ENCODE data around the gene ZSWIM2. TPM values are rescaled to one million over a fixed set of nuclear protein-coding genes. Genes with fewer than 3 reads are reported as not detected.

ZSWIM2 gene
- total RNA-seq, 4 donors from 2014 or later: not detected

GRCh38 chr2:186784930-186785329 lies 64.0 kb downstream of the ZSWIM2 start:
- peaks cover 0 to 6% of the 10 kb centered on the region in 2 donors for H3K9me3 ChIP-seq
- no peak overlapping the region for H3K4me3 ChIP-seq
- intact Hi-C loops (cut with DNase I; ENCODE audit: low total_unique reads): no loop called here
- H3K4me1 ChIP-seq: no peaks in the 10 kb centered on the region
- no peaks in the 10 kb centered on the region for H3K36me3 ChIP-seq
- DNase-seq: no peak
- no peaks in the 10 kb centered on the region for H3K27me3 ChIP-seq
- TF ChIP-seq CTCF (IDR thresholded peaks at IDR 0.05) (no peak), POLR2A (IDR thresholded peaks at IDR 0.05) (no peak)
- no peak overlapping the region for H3K27ac ChIP-seq

GRCh38 chr2:186783254-186783653 lies 65.7 kb downstream of the ZSWIM2 start:
- H3K36me3 ChIP-seq: no peaks in the 10 kb centered on the region
- no peaks in the 10 kb centered on the region for H3K4me1 ChIP-seq
- no peak overlapping the region for H3K4me3 ChIP-seq
- intact Hi-C loops (cut with DNase I; ENCODE audit: low total_unique reads): no loop called here
- H3K9me3 ChIP-seq: peaks cover 0 to 6% of the 10 kb centered on the region in 2 donors
- TF ChIP-seq POLR2A (IDR thresholded peaks at IDR 0.05): no peak
- TF ChIP-seq CTCF (IDR thresholded peaks at IDR 0.05): no peak
- DNase-seq: no peak
- H3K27me3 ChIP-seq: no peaks in the 10 kb centered on the region
- no peak overlapping the region for H3K27ac ChIP-seq

- Histone ChIP-seq H3K27ac (no peak overlapping the region), H3K4me1 (no peaks in the 10 kb centered on the region), H3K27me3 (no peaks in the 10 kb centered on the region), H3K9me3 (peaks cover 0 to 6% of the 10 kb centered on the region in 2 donors), H3K4me3 (no peak overlapping the region), H3K36me3 (no peaks in the 10 kb centered on the region)
- DNase-seq: no peak
- TF ChIP-seq CTCF (IDR thresholded peaks at IDR 0.05): no peak
- TF ChIP-seq POLR2A (IDR thresholded peaks at IDR 0.05): no peak
- intact Hi-C loops (cut with DNase I; ENCODE audit: low total_unique reads): no loop called here
These were observed 68.2 kb downstream of the ZSWIM2 start for GRCh38 chr2:186780701-186781316.

Other genes starting within 250 kb of the ZSWIM2 start
- gene FAM171B, start 155.1 kb downstream of the ZSWIM2 start, total RNA-seq: 10 to 100 TPM in 3 of 4 donors, 1 to 10 TPM in 1; 8.2 to 68.8 (median 16.9) TPM